C4-2B (cell line): ENCODE results near the gene PAMR1.
"Not testable (repeated sequence)": the region's sequence is repeated elsewhere in the genome, so short reads cannot be mapped to it uniquely, and the experiment has no call there.

Source experiments
- H3K27ac ChIP-seq: fragments of 450-650 bp; 2 replicates; pipeline ENCODE4 v1.5.1; 2017
- ZFX ChIP-seq: fragments of 450-650 bp; IDR thresholded peaks from 2 replicates; pipeline ENCODE4 v1.6.1; 2017
- TF ChIP-seq, protein P1 (sequence below): fragments of 450-650 bp; conservative IDR thresholded peaks from 2 replicates; pipeline ENCODE4 v1.5.1; 2017; ENCODE audit warnings: mild to moderate bottlenecking

PAMR1 gene

DNA sequence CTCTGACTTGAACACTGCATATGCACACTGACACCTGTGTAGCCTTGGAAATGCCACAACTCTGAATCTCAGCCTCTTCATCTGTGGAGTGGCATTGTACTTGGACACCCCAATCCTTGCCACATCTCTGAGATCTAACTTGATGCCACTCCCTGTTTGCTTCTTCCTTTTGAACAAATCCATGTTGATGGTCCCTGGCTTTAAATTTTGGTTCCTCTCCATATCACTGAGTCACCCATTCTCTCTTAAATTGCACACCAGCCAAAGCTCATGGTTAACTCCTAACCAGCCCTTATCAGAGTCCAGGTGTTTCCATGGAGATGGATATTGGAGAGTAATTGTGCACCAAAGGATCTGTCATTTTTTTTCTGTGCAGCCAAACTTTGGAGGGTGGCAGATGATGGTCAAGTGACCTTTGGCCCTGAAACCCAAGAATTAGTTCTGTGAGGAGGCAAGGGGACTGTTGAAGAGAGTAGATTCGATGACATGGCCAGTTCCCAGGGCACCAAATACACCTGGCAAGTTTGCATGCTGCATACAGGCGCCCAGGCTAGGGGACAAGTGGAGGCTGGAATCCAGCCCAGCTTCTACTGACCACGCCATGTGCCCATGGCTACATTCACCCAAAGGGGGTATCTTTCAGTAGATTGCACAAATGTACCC is 25.1 kb upstream of the PAMR1 start:
- no peak overlapping the region for H3K27ac ChIP-seq
- TF ChIP-seq, protein P1, sequence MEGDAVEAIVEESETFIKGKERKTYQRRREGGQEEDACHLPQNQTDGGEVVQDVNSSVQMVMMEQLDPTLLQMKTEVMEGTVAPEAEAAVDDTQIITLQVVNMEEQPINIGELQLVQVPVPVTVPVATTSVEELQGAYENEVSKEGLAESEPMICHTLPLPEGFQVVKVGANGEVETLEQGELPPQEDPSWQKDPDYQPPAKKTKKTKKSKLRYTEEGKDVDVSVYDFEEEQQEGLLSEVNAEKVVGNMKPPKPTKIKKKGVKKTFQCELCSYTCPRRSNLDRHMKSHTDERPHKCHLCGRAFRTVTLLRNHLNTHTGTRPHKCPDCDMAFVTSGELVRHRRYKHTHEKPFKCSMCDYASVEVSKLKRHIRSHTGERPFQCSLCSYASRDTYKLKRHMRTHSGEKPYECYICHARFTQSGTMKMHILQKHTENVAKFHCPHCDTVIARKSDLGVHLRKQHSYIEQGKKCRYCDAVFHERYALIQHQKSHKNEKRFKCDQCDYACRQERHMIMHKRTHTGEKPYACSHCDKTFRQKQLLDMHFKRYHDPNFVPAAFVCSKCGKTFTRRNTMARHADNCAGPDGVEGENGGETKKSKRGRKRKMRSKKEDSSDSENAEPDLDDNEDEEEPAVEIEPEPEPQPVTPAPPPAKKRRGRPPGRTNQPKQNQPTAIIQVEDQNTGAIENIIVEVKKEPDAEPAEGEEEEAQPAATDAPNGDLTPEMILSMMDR, result no peak
- no peak for TF ChIP-seq ZFX

DNA sequence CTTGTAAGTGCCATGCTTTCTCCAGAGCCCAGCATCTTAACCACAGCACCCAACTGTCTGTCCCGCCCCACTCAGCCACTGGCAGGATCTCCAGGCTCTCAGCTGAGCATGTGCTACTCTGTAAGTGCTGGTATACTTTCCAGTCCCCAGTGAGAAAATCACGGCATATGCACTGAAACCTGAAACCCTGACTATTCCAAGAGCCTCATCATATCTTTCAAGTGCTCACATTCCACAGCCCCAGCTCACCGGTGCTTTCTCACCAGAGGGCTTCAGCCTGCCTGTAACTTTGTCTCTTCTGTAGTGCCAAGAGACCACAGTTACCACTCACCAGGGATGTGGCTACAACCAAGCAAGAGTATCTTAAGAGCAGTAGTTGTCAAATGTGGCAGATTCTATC is 24.4 kb upstream of the PAMR1 start:
- no peak overlapping the region for H3K27ac ChIP-seq
- no peak for TF ChIP-seq ZFX
- TF ChIP-seq, protein P1, result no peak

DNA sequence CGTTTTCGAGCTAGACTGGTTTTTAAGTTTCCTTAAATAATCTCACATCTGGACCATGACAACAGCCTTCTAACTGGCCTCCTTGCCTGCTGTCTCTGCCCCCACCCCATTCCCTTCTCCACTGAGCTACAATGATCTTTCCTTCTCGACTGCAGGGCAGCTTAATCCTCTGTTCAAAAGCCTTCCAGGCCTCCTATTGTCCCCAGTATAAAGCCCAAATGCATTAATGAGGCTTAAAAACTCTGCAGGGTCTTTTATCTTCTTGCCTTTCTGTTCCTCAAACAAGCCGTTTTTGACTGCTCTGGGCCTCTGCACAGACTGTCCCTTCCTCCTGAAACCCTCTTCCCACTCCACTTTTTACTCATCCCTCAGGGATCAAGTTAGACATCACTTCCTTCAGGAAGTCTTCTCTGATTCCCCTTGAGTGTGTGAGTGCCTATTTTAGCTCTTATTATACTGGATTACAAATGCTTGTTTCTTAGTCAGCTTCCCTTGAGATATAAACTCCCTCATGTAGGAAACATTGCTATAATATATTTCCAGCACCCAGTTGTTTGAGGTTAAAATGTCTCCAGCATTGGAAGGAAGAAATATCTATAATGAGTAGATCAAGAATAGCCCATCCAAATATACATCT is 23.6 kb upstream of the PAMR1 start:
- no peak overlapping the region for H3K27ac ChIP-seq
- TF ChIP-seq ZFX, result no peak
- TF ChIP-seq, protein P1, result no peak

DNA sequence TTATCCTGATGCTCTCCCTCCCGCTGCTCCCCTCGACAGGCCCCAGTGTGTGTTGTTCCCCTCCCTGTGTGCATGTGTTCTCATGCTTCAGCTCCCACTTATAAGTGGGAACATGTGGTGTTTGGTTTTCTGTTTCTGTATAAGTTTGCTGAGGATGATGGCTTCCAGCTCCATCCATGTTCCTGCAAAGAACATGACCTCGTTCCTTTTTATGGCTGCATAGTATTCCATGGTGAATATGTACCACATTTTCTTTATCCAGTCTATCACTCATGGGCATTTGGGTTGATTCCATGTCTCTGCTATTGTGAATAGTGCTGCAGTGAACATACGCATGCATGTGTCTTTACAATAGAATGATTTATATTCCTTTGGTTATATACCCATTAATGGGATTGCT is 22.6 kb upstream of the PAMR1 start:
- H3K27ac ChIP-seq, result not testable (repeated sequence)

DNA sequence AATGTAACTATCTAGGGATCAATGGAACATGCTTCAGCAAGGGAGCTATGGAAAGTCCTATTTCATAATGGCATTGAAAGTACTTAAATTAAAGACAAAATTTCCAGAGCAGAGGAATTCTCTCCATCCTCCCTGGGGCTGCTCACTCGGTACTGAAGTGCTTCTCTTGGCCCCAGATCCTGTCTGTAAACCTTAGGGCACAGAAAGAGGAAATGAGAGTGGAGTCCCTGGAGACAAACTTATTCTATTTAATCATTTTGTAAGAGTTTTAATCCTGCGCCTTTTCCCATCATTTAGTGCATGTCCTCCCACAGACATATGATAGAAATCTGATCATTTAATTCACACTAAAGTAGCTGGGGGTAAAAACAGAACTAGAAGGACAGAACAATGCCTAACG is 20.9 kb upstream of the PAMR1 start:
- no peak overlapping the region for H3K27ac ChIP-seq
- TF ChIP-seq, protein P1, result no peak
- no peak for TF ChIP-seq ZFX

DNA sequence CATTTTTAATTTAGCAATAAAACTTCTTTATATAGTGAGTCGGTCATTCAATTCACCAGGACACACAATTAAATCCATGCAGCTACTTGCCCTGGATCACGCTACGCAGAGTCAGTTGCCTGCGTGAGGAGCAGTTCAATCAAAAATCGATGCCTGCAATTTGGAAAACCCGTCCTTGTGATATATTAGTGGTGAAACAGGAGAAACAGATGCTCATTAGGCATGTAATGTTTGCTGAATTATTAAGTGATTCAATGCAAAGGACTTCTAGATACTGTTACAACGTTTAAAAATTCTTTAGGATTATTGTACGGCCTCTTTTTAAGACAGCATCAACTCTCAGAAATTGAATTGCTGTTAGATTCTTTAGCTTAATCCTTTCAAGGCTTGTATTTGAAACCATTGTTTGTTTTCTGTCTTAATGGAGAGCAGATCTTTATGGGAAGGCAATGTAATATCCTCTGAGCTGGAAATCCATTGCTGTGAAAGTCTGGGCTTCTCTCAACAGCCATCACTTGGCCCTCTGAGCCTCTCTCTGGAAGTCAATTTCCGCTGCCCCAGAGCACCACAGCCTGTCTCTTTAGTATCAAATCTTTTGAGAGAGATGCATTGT is 20.1 kb upstream of the PAMR1 start:
- H3K27ac ChIP-seq, result no peak overlapping the region
- TF ChIP-seq, protein P1, result no peak
- no peak for TF ChIP-seq ZFX

DNA sequence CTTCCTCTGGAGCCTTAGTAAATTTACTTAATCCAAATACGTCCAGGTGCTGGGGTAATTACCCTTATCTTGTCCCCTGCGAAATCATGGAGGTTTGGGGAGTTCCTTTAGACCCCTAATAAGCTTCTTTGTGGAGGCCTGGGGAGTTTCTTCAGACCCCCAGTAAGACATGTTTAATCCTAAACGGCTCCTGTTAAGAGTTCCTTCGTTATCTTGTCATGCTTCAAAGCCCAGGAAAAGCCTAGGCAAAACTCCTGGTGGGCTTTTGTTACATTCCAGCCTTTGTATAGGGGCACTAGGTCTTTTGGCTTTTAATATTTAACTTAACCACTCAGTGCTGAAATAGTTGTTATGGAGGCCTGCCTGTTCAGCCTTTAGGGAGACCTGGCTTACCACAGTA is 18.1 kb upstream of the PAMR1 start:
- TF ChIP-seq ZFX, result no peak
- TF ChIP-seq, protein P1, result no peak
- H3K27ac ChIP-seq, result no peak overlapping the region
